ENCODE results near the gene SLC25A6. TPM values are rescaled to one million over a fixed set of nuclear protein-coding genes. Genes with fewer than 3 reads are reported as not detected.
A peak's percentile ranks its signal among the peaks of the same experiment; 100 is the strongest.
"Not testable (repeated sequence)": the region's sequence is repeated elsewhere in the genome, so short reads cannot be mapped to it uniquely, and the experiment has no call there.

The SLC25A6 gene
- total RNA-seq, 2 donors from 2014 or later, result 452 to 482 TPM

GRCh38 chrX:1417921-1418771 is 26.2 kb upstream of the SLC25A6 start:
- DNase-seq, result no peak
- intact Hi-C loops (cut with DNase I, micrococcal nuclease), result no loop called here
- no peak for ATAC-seq

- intact Hi-C loops (cut with DNase I, micrococcal nuclease), result no loop called here
- ATAC-seq, result no peak
- no peak for DNase-seq
Measured at GRCh38 chrX:1416965-1417760, 25.2 kb upstream of the SLC25A6 start.

- ATAC-seq, result no peak
- intact Hi-C loops (cut with DNase I, micrococcal nuclease), result no loop called here
- DNase-seq, result no peak
Measured at GRCh38 chrX:1416327-1416784, 24.4 kb upstream of the SLC25A6 start.

- intact Hi-C loops (cut with DNase I, micrococcal nuclease), result no loop called here
- DNase-seq (no peak), ATAC-seq (no peak)
Measured at GRCh38 chrX:1412551-1413161, 20.7 kb upstream of the SLC25A6 start.

- DNase-seq (peak in 1 of 2 donors; percentile 16), ATAC-seq (no peak)
- intact Hi-C loops (cut with DNase I, micrococcal nuclease), result no loop called here
Measured at GRCh38 chrX:1411326-1411725, 19.4 kb upstream of the SLC25A6 start.

- ATAC-seq (no peak), DNase-seq (no peak)
- intact Hi-C loops (cut with DNase I, micrococcal nuclease), result no loop called here
Measured at GRCh38 chrX:1407035-1407434, 15.1 kb upstream of the SLC25A6 start.

- DNase-seq; ATAC-seq; intact Hi-C loops (cut with DNase I, micrococcal nuclease): not testable (repeated sequence)
Measured at GRCh38 chrX:1405769-1406168, 13.9 kb upstream of the SLC25A6 start.

- DNase-seq; intact Hi-C loops (cut with DNase I, micrococcal nuclease); ATAC-seq: not testable (repeated sequence)
Measured at GRCh38 chrX:1403867-1404266, 12.0 kb upstream of the SLC25A6 start.

GRCh38 chrX:1403228-1403627 is 11.3 kb upstream of the SLC25A6 start:
- peak in 1 of 2 donors; percentile 16 for DNase-seq

GRCh38 chrX:1401611-1402430 is 9.9 kb upstream of the SLC25A6 start:
- peak in 1 of 2 donors; percentile 19 for DNase-seq

More at GRCh38 chrX:1403228-1403627, 11.3 kb upstream of the SLC25A6 start:
- intact Hi-C loops (cut with DNase I, micrococcal nuclease), result no loop called here
- ATAC-seq, result no peak

GRCh38 chrX:1400742-1401471 is 9.0 kb upstream of the SLC25A6 start:
- intact Hi-C loops (cut with DNase I, micrococcal nuclease), result no loop called here
- peak in 1 of 2 donors; percentile 30 for DNase-seq
- peak; percentile 33 for ATAC-seq

More at GRCh38 chrX:1401611-1402430, 9.9 kb upstream of the SLC25A6 start:
- intact Hi-C loops (cut with DNase I, micrococcal nuclease), result no loop called here
- peak; percentile 19 for ATAC-seq

- peak in 1 of 2 donors; percentile 5 for DNase-seq
- intact Hi-C loops (cut with DNase I, micrococcal nuclease), result no loop called here
- ATAC-seq, result no peak
Measured at GRCh38 chrX:1400049-1400448, 8.1 kb upstream of the SLC25A6 start.

GRCh38 chrX:1398431-1399340 is 6.8 kb upstream of the SLC25A6 start:
- peak in 1 of 2 donors; percentile 29 for DNase-seq
- intact Hi-C loops (cut with DNase I, micrococcal nuclease), result no loop called here

GRCh38 chrX:1397441-1398270 is 5.7 kb upstream of the SLC25A6 start:
- DNase-seq (peak in 1 of 2 donors; percentile 5), ATAC-seq (no peak)
- intact Hi-C loops (cut with DNase I, micrococcal nuclease), result no loop called here

More at GRCh38 chrX:1398431-1399340, 6.8 kb upstream of the SLC25A6 start:
- ATAC-seq, result no peak

GRCh38 chrX:1397001-1397400 is 5.1 kb upstream of the SLC25A6 start:
- intact Hi-C loops (cut with DNase I, micrococcal nuclease), result no loop called here
- peak in 1 of 2 donors; percentile 19 for DNase-seq
- ATAC-seq, result no peak

Data from left colon (tissue), 2 donors.